Cardiac muscle cell (in vitro differentiated cells and primary cell): Measurements from ENCODE around the gene SLC30A7. TPM values are rescaled to one million over a fixed set of nuclear protein-coding genes. Genes with fewer than 3 reads are reported as not detected.
A peak's percentile ranks its signal among the peaks of the same experiment; 100 is the strongest.
"Not testable (repeated sequence)": the region's sequence is repeated elsewhere in the genome, so short reads cannot be mapped to it uniquely, and the experiment has no call there.

ENCODE experiments used
- DNase-seq, 2 donors: peaks; one replicate each; pipeline versions ENCODE4 v3.0.0 to v3.0.0-alpha.2; 2010 to 2017; ENCODE audit warnings: low read depth in 1 of 2, low spot score in 1 of 2
- H3K27ac ChIP-seq: fragments of 200-600 bp; sonication (generic); 2 replicates; pipeline ENCODE4 v1.5.1; 2016
- H3K27me3 ChIP-seq: fragments of 200-600 bp; sonication (generic); 2 replicates; pipeline ENCODE4 v1.6.0; 2016; ENCODE audit warnings: control low read depth
- H3K36me3 ChIP-seq: fragments of 200-600 bp; sonication (generic); 2 replicates; pipeline ENCODE4 v1.5.1; 2016; ENCODE audit warnings: control low read depth
- H3K4me1 ChIP-seq: fragments of 200-600 bp; sonication (generic); 2 replicates; pipeline ENCODE4 v1.8.1; 2017; ENCODE audit warnings: low read depth, mild to moderate bottlenecking, mixed run types
- H3K4me3 ChIP-seq: fragments of 200-600 bp; sonication (generic); 2 replicates; pipeline ENCODE4 v1.5.1; 2016; ENCODE audit warnings: mild to moderate bottlenecking
- H3K9me3 ChIP-seq: fragments of 200-600 bp; sonication (generic); 2 replicates; pipeline ENCODE4 v1.5.1; 2017; ENCODE audit warnings: low read depth, mild to moderate bottlenecking, control low read depth
- polyA plus RNA-seq: library from polyadenylated mRNA; unstranded; fragments of >200 nt; fragmentation: Nextera tagmentation; extraction: Ambion mirVana; gene quantifications from 2 replicates; pipeline ENCODE4 v1.2.1, GENCODE V29; 2016
- total RNA-seq: library from RNA; depleted of rRNA; stranded (reverse); fragments of >200 nt; gene quantifications from 2 replicates; pipeline ENCODE4 v1.2.3, GENCODE V29; 2016
- TF ChIP-seq, protein P1 (sequence below): IDR thresholded peaks from 2 replicates; pipeline ENCODE4 v1.5.1; 2012; ENCODE audit warnings: low read depth, mild to moderate bottlenecking, low read length

Gene SLC30A7
- total and polyA plus RNA-seq, 2 experiments from 2014 or later, result 5.3 to 6.9 TPM

DNA sequence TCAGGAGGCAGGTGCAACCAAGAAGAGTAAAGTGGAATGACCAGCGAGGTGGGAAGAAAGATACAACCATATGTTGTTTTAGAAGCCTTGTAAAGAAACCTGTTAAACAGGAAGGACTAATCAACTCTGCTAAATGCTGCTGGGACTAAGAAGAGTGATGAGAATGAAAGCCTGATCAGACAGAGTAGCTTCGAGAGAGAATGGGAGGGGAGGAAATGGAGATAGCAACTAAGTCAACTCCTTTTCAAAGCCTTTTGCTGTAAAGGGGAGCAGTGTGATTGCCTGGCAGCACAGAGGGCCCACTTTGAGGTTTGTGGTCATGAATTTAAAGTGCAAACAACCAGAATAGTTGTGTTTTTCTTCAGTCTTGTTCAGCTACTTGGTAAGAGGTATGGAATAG, 31.4 kb downstream of the SLC30A7 start:
- Histone ChIP-seq H3K4me1 (peaks cover 8% of the 10 kb centered on the region), H3K36me3 (no peaks in the 10 kb centered on the region), H3K27ac (peak overlapping the region; percentile 57), H3K27me3 (no peaks in the 10 kb centered on the region), H3K4me3 (no peak overlapping the region), H3K9me3 (no peaks in the 10 kb centered on the region)
- TF ChIP-seq, protein P1, sequence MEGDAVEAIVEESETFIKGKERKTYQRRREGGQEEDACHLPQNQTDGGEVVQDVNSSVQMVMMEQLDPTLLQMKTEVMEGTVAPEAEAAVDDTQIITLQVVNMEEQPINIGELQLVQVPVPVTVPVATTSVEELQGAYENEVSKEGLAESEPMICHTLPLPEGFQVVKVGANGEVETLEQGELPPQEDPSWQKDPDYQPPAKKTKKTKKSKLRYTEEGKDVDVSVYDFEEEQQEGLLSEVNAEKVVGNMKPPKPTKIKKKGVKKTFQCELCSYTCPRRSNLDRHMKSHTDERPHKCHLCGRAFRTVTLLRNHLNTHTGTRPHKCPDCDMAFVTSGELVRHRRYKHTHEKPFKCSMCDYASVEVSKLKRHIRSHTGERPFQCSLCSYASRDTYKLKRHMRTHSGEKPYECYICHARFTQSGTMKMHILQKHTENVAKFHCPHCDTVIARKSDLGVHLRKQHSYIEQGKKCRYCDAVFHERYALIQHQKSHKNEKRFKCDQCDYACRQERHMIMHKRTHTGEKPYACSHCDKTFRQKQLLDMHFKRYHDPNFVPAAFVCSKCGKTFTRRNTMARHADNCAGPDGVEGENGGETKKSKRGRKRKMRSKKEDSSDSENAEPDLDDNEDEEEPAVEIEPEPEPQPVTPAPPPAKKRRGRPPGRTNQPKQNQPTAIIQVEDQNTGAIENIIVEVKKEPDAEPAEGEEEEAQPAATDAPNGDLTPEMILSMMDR, result no peak
- DNase-seq, result no peak

DNA sequence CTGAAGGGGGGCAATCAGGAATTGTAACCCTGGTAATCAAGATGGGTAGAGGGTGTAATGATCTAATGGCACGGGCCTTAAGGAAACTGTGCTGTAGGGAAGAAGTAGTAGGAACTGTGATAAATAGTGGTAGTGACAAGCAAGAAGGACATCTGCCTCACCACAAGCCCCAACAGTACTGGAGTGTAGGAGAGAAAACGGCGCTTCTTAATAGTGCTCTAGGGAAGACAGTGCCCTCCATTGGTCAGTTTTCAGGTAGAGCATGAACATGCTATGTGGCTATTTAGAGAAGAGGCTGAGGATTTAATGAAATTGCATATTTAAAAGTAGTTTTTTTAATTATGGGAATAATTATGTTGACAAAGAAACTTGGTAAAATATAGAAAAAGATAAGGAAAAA, 32.2 kb downstream of the SLC30A7 start:
- no peaks in the 10 kb centered on the region for H3K27me3 ChIP-seq
- no peaks in the 10 kb centered on the region for H3K9me3 ChIP-seq
- no peaks in the 10 kb centered on the region for H3K36me3 ChIP-seq
- H3K4me1 ChIP-seq, result peaks cover 8% of the 10 kb centered on the region
- TF ChIP-seq, protein P1, result no peak
- no peak overlapping the region for H3K4me3 ChIP-seq
- H3K27ac ChIP-seq, result no peak overlapping the region
- peak in 1 of 2 donors; percentile 9 for DNase-seq

DNA sequence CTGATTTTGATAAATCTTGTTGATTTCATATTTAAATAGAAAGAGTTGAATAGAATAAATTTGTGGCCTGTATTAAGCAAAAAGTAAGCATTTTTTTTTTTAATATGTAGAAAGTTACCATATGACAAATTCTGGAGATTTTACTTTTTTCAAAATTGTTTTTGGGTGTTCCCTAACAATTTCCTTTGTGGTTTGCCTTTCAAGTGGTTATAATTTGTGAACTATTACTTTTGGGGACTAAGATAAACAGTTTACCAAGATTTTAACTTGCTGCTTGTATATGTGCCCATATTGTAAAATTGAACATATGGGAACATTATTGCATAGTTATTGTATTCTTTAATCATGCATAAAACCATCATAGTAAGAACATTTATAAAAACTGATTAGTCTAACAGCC, 34.6 kb downstream of the SLC30A7 start:
- Histone ChIP-seq H3K36me3 (no peaks in the 10 kb centered on the region), H3K4me1 (peaks cover 8% of the 10 kb centered on the region), H3K4me3 (no peak overlapping the region), H3K27me3 (no peaks in the 10 kb centered on the region), H3K27ac (no peak overlapping the region), H3K9me3 (no peaks in the 10 kb centered on the region)
- TF ChIP-seq, protein P1, result no peak
- no peak for DNase-seq

DNA sequence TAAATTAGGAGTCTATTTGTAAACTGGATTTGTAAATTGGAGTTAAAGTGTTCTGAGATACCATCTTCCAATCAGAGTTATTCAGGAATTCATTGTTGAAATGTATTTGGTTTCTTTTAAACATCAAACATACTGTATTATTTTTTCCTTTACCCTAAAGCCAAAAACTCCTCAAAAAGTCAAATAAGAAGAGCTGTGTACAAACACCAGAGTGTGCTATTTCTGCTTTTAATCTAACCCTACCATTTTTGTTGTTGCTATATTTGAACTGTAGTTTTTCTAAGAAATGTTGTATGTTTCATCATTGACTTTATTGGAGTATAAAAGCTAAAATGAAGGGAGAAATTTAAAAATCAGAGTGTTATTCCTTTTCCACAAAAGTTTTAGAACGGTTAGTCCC, 35.8 kb downstream of the SLC30A7 start:
- DNase-seq, result no peak
- Histone ChIP-seq H3K4me1 (peaks cover 8% of the 10 kb centered on the region), H3K9me3 (no peaks in the 10 kb centered on the region), H3K27me3 (no peaks in the 10 kb centered on the region), H3K36me3 (no peaks in the 10 kb centered on the region), H3K27ac (no peak overlapping the region), H3K4me3 (no peak overlapping the region)
- TF ChIP-seq, protein P1, result no peak

DNA sequence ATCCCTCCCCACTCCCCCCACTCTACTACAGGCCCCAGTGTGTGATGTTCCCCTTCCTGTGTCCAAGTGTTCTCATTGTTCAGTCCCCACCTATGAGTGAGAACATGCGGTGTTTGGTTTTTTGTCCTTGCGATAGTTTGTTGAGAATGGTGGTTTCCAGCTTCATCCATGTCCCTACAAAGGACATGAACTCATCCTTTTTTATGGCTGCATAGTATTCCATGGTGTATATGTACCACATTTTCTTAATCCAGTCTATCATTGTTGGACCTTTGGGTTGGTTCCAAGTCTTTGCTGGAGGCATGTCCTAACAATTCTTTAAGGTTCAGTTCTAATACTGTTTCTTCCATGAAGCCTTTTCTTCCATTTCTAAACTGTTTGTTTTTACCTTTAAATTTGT, 37.7 kb downstream of the SLC30A7 start:
- not testable (repeated sequence) for DNase-seq, H3K4me1 ChIP-seq, H3K4me3 ChIP-seq, H3K9me3 ChIP-seq, H3K27ac ChIP-seq, H3K27me3 ChIP-seq, H3K36me3 ChIP-seq

DNA sequence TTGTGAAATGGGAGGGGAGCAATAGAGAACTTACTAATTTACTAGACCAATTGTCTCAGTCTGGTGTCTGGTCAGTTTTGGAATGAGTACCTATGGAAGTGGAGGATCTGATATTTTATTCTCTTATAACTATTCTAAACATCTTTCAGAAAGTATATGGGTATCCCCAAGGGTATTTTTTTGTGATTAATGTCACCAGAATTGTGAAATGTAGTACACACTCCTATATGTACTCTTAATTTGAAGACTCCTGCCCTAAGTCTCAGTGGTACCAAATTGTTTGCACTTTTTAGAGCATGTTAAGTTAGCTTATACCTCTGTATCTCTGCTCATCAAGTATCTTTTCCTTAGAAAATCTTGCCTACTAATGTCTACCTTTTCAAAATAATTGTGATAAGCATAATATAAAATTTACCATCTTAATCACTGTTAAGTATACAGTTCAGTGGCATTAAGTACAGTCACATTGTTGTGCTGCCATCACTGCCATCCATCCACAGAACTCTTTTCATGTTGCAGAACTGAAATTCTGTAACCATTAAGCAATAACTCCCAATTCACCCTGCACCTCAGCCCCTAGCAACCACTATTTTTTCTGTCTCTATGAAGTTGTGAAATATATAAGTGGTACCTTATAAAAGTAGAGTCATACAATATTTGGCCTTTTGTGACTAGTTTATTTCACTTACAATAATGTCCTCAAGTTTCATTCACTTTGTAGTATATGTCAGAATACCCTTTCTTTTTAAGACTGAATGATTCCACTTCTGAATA, 40.5 kb downstream of the SLC30A7 start:
- H3K4me3 ChIP-seq, result no peak overlapping the region
- TF ChIP-seq, protein P1, result no peak
- peaks cover 1% of the 10 kb centered on the region for H3K4me1 ChIP-seq
- no peaks in the 10 kb centered on the region for H3K9me3 ChIP-seq
- H3K36me3 ChIP-seq, result peaks cover 3% of the 10 kb centered on the region
- no peak overlapping the region for H3K27ac ChIP-seq
- no peak for DNase-seq
- no peaks in the 10 kb centered on the region for H3K27me3 ChIP-seq
